Colonic mucosa (tissue), 4 donors: ENCODE measurements around the gene NR1D2. TPM values are rescaled to one million over a fixed set of nuclear protein-coding genes. Genes with fewer than 3 reads are reported as not detected.
"Not testable (repeated sequence)": the region's sequence is repeated elsewhere in the genome, so short reads cannot be mapped to it uniquely, and the experiment has no call there.

Experiments
- DNase-seq: peaks from one replicate; pipeline ENCODE4 v3.0.0-alpha.2; 2020
- H3K27ac ChIP-seq: fragments of 200-600 bp; one replicate; pipeline ENCODE4 v1.8.0; 2021
- H3K27me3 ChIP-seq: fragments of 200-600 bp; one replicate; pipeline ENCODE4 v1.8.0; 2021
- H3K36me3 ChIP-seq: fragments of 200-600 bp; one replicate; pipeline ENCODE4 v1.8.0; 2021
- H3K4me1 ChIP-seq: fragments of 200-600 bp; one replicate; pipeline ENCODE4 v1.8.0; 2021; ENCODE audit warnings: mild to moderate bottlenecking
- H3K4me3 ChIP-seq: fragments of 200-600 bp; one replicate; pipeline ENCODE4 v1.8.0; 2021
- H3K9ac ChIP-seq, 2 donors: one replicate each; pipeline ENCODE4 v1.7.0; 2013; ENCODE audit warnings: control low read depth in 2 of 2, low read depth in 2 of 2, low read length in 2 of 2
- H3K9me3 ChIP-seq: fragments of 200-600 bp; one replicate; pipeline ENCODE4 v1.8.0; 2021
- CTCF ChIP-seq: fragments of 200-600 bp; IDR thresholded peaks from one replicate; pipeline ENCODE4 v1.8.0; 2022; ENCODE audit warnings: antibody characterized with exemption, mild to moderate bottlenecking
- intact Hi-C: fragments of 100-400 bp; cut with DNase I; formaldehyde crosslinking; loops from one replicate; pipeline ENCODE4 v1.14.1; 2022
- total RNA-seq, 2 donors: library from RNA; stranded (reverse); fragmentation: NEBNext Ultra II Directional in 1 of 2; extraction: Animal tissue kit (Norgen Biotek cat#: 25700) in 1 of 2; gene quantifications; one replicate each; pipeline ENCODE4 v1.2.1, GENCODE V29; 2021
- donor health status: healthy.
- donor health status: DM: no; HTN: no; CAD: no.
- donor health status: DM: no; HTN: no; CAD: no.

NR1D2 gene
- total RNA-seq = 10 to 100 TPM in 1 of 2 donors, 1 to 10 TPM in 1; 9.8 to 41.9 TPM

GRCh38 chr3:23944861-23945662 lies at the start of gene NR1D2:
NR1D2 (plus strand) TSS chr3:23945286; CDS start chr3:23945579, 293 bp downstream.
- Histone ChIP-seq H3K27me3 (no peaks in the 10 kb centered on the region), H3K4me3 (peak within 1 kb of the TSS; percentile 71), H3K4me1 (peaks cover 4% of the 10 kb centered on the region), H3K27ac (peak within 1 kb of the TSS; percentile 96), H3K9me3 (no peaks in the 10 kb centered on the region), H3K36me3 (no peaks in the 10 kb centered on the region), H3K9ac (peak within 1 kb of the TSS; percentile 87 to 89)
- DNase-seq = peak; percentile 87
- intact Hi-C loops = no loop called here
- TF ChIP-seq CTCF = no peak

- no peak overlapping the region for H3K4me3 ChIP-seq
- DNase-seq = no peak
- TF ChIP-seq CTCF = no peak
- intact Hi-C loops = no loop called here
- H3K27me3 ChIP-seq = no peaks in the 10 kb centered on the region
- no peak overlapping the region for H3K9ac ChIP-seq
- H3K36me3 ChIP-seq = no peaks in the 10 kb centered on the region
- H3K4me1 ChIP-seq = no peaks in the 10 kb centered on the region
- H3K27ac ChIP-seq = no peak overlapping the region
- no peaks in the 10 kb centered on the region for H3K9me3 ChIP-seq
Measured at GRCh38 chr3:23900744-23901143, 44.3 kb upstream of the NR1D2 start.

GRCh38 chr3:23904545-23904944 lies 40.5 kb upstream of the NR1D2 start:
- no peaks in the 10 kb centered on the region for H3K27me3 ChIP-seq
- H3K4me3 ChIP-seq = no peak overlapping the region
- intact Hi-C loops = no loop called here
- DNase-seq = no peak
- H3K36me3 ChIP-seq = no peaks in the 10 kb centered on the region
- no peak overlapping the region for H3K9ac ChIP-seq
- H3K4me1 ChIP-seq = no peaks in the 10 kb centered on the region
- no peaks in the 10 kb centered on the region for H3K9me3 ChIP-seq
- TF ChIP-seq CTCF = no peak
- no peak overlapping the region for H3K27ac ChIP-seq

GRCh38 chr3:23909341-23909740 lies 35.7 kb upstream of the NR1D2 start:
- DNase-seq = no peak
- Histone ChIP-seq H3K36me3 (no peaks in the 10 kb centered on the region), H3K4me3 (no peak overlapping the region), H3K27ac (no peak overlapping the region), H3K27me3 (no peaks in the 10 kb centered on the region), H3K9me3 (no peaks in the 10 kb centered on the region), H3K4me1 (no peaks in the 10 kb centered on the region), H3K9ac (no peak overlapping the region)
- no peak for TF ChIP-seq CTCF
- intact Hi-C loops = no loop called here

- Histone ChIP-seq H3K27ac (no peak overlapping the region), H3K9ac (no peak overlapping the region), H3K9me3 (no peaks in the 10 kb centered on the region), H3K36me3 (no peaks in the 10 kb centered on the region), H3K4me1 (no peaks in the 10 kb centered on the region), H3K27me3 (no peaks in the 10 kb centered on the region), H3K4me3 (no peak overlapping the region)
- no peak for TF ChIP-seq CTCF
- DNase-seq = no peak
- intact Hi-C loops = no loop called here
Measured at GRCh38 chr3:23911397-23911796, 33.7 kb upstream of the NR1D2 start.

GRCh38 chr3:23912335-23912734 lies 32.8 kb upstream of the NR1D2 start:
- H3K4me1 ChIP-seq, H3K9me3 ChIP-seq, H3K4me3 ChIP-seq, intact Hi-C loops, H3K36me3 ChIP-seq, DNase-seq, H3K9ac ChIP-seq, H3K27me3 ChIP-seq, H3K27ac ChIP-seq: not testable (repeated sequence)
